HEK293 (cell line): Measurements from ENCODE around the gene OR52W1.

Experiments
- MYNN ChIP-seq: fragments of 450-650 bp; formaldehyde crosslinking; IDR thresholded peaks from 2 replicates; pipeline ENCODE4 v1.5.1; 2016; ENCODE audit warnings: missing biosample characterization, missing genetic modification characterization, borderline replicate concordance
- ZNF10 ChIP-seq: fragments of 450-650 bp; formaldehyde crosslinking; IDR thresholded peaks from 2 replicates; pipeline ENCODE4 v1.5.1; 2017; ENCODE audit warnings: missing biosample characterization, missing genetic modification characterization
- ZNF121 ChIP-seq: fragments of 450-650 bp; formaldehyde crosslinking; IDR thresholded peaks from 2 replicates; pipeline ENCODE4 v1.5.1; 2016; ENCODE audit warnings: missing biosample characterization, missing genetic modification characterization
- ZNF140 ChIP-seq: fragments of 450-650 bp; formaldehyde crosslinking; IDR thresholded peaks from 2 replicates; pipeline ENCODE4 v1.5.1; 2016; ENCODE audit warnings: missing biosample characterization, missing genetic modification characterization
- ZNF707 ChIP-seq: fragments of 450-650 bp; formaldehyde crosslinking; IDR thresholded peaks from 2 replicates; pipeline ENCODE4 v1.5.1; 2016; ENCODE audit warnings: missing biosample characterization, missing genetic modification characterization
- TF ChIP-seq, protein P1 (sequence below): fragments of 450-650 bp; formaldehyde crosslinking; IDR thresholded peaks from 2 replicates; pipeline ENCODE4 v1.5.1; 2016; ENCODE audit warnings: missing biosample characterization, missing genetic modification characterization
- TF ChIP-seq, protein P2 (sequence below): fragments of 450-650 bp; formaldehyde crosslinking; IDR thresholded peaks from 2 replicates; pipeline ENCODE4 v1.5.1; 2016; ENCODE audit warnings: missing biosample characterization, missing genetic modification characterization
- TF ChIP-seq, protein P3 (sequence below): fragments of 450-650 bp; formaldehyde crosslinking; IDR thresholded peaks from 2 replicates; pipeline ENCODE4 v1.5.1; 2016; ENCODE audit warnings: missing biosample characterization, missing genetic modification characterization
- TF ChIP-seq, protein P4 (sequence below): fragments of 450-650 bp; formaldehyde crosslinking; IDR thresholded peaks from 2 replicates; pipeline ENCODE4 v1.5.1; 2016; ENCODE audit warnings: missing biosample characterization, missing genetic modification characterization
- TF ChIP-seq, protein P5 (sequence below): fragments of 450-650 bp; formaldehyde crosslinking; IDR thresholded peaks from 2 replicates; pipeline ENCODE4 v1.5.1; 2016; ENCODE audit warnings: missing biosample characterization, missing genetic modification characterization, borderline replicate concordance

DNA sequence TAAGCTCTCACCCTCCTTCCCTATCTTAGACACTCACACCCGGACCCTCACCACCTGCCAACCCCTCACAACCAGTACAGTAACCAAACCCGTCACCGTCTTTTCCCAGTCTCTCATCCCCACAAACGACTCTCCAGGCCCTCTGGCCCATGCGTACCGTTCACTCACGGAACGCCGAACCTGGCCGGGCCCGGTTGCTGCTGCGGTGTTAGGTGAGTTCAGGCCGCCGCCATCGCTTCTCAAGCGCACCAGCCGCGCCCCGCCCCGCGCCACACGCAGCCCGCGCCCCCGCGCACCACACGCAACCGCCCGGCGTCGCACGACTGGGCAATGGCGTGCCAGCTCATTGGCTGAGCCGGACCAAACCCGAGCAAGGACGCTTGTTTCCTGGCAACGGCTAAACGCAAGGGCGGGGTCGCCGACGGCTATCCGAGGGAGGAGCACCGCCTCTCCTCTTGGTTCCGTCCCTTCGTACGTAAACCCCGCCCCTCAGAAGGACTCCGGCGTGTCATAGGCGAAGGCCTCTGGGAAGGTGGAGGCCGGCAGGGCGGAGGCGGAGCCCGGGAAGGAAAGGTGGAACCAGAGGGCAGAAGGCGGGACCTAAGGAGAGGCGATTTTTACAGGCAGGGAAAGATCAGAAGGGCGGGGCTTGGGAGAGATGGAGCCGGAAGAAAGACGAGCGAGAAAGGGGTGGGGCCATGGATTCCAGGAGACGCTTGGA, 35.5 kb downstream of the OR52W1 start, which contains the start of gene FHIP1B:
- TF ChIP-seq, protein P1, sequence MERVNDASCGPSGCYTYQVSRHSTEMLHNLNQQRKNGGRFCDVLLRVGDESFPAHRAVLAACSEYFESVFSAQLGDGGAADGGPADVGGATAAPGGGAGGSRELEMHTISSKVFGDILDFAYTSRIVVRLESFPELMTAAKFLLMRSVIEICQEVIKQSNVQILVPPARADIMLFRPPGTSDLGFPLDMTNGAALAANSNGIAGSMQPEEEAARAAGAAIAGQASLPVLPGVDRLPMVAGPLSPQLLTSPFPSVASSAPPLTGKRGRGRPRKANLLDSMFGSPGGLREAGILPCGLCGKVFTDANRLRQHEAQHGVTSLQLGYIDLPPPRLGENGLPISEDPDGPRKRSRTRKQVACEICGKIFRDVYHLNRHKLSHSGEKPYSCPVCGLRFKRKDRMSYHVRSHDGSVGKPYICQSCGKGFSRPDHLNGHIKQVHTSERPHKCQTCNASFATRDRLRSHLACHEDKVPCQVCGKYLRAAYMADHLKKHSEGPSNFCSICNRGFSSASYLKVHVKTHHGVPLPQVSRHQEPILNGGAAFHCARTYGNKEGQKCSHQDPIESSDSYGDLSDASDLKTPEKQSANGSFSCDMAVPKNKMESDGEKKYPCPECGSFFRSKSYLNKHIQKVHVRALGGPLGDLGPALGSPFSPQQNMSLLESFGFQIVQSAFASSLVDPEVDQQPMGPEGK (tag by site-specific recombination), result 0 out of 2 replicates have a peak, but pooled peaks have one; percentile 42
- TF ChIP-seq, protein P2, sequence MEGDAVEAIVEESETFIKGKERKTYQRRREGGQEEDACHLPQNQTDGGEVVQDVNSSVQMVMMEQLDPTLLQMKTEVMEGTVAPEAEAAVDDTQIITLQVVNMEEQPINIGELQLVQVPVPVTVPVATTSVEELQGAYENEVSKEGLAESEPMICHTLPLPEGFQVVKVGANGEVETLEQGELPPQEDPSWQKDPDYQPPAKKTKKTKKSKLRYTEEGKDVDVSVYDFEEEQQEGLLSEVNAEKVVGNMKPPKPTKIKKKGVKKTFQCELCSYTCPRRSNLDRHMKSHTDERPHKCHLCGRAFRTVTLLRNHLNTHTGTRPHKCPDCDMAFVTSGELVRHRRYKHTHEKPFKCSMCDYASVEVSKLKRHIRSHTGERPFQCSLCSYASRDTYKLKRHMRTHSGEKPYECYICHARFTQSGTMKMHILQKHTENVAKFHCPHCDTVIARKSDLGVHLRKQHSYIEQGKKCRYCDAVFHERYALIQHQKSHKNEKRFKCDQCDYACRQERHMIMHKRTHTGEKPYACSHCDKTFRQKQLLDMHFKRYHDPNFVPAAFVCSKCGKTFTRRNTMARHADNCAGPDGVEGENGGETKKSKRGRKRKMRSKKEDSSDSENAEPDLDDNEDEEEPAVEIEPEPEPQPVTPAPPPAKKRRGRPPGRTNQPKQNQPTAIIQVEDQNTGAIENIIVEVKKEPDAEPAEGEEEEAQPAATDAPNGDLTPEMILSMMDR (tag by site-specific recombination), result no peak
- TF ChIP-seq, protein P3, sequence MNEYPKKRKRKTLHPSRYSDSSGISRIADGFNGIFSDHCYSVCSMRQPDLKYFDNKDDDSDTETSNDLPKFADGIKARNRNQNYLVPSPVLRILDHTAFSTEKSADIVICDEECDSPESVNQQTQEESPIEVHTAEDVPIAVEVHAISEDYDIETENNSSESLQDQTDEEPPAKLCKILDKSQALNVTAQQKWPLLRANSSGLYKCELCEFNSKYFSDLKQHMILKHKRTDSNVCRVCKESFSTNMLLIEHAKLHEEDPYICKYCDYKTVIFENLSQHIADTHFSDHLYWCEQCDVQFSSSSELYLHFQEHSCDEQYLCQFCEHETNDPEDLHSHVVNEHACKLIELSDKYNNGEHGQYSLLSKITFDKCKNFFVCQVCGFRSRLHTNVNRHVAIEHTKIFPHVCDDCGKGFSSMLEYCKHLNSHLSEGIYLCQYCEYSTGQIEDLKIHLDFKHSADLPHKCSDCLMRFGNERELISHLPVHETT (tag by site-specific recombination), result no peak
- TF ChIP-seq ZNF121 (no peak), MYNN (tag by site-specific recombination) (no peak), ZNF10 (tag by site-specific recombination) (0 out of 2 replicates have a peak, but pooled peaks have one; percentile 9), ZNF707 (tag by site-specific recombination) (no peak), ZNF140 (tag by site-specific recombination) (no peak)
- TF ChIP-seq, protein P4, sequence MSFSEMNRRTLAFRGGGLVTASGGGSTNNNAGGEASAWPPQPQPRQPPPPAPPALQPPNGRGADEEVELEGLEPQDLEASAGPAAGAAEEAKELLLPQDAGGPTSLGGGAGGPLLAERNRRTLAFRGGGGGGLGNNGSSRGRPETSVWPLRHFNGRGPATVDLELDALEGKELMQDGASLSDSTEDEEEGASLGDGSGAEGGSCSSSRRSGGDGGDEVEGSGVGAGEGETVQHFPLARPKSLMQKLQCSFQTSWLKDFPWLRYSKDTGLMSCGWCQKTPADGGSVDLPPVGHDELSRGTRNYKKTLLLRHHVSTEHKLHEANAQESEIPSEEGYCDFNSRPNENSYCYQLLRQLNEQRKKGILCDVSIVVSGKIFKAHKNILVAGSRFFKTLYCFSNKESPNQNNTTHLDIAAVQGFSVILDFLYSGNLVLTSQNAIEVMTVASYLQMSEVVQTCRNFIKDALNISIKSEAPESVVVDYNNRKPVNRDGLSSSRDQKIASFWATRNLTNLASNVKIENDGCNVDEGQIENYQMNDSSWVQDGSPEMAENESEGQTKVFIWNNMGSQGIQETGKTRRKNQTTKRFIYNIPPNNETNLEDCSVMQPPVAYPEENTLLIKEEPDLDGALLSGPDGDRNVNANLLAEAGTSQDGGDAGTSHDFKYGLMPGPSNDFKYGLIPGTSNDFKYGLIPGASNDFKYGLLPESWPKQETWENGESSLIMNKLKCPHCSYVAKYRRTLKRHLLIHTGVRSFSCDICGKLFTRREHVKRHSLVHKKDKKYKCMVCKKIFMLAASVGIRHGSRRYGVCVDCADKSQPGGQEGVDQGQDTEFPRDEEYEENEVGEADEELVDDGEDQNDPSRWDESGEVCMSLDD (tag by site-specific recombination), result no peak
- TF ChIP-seq, protein P5, sequence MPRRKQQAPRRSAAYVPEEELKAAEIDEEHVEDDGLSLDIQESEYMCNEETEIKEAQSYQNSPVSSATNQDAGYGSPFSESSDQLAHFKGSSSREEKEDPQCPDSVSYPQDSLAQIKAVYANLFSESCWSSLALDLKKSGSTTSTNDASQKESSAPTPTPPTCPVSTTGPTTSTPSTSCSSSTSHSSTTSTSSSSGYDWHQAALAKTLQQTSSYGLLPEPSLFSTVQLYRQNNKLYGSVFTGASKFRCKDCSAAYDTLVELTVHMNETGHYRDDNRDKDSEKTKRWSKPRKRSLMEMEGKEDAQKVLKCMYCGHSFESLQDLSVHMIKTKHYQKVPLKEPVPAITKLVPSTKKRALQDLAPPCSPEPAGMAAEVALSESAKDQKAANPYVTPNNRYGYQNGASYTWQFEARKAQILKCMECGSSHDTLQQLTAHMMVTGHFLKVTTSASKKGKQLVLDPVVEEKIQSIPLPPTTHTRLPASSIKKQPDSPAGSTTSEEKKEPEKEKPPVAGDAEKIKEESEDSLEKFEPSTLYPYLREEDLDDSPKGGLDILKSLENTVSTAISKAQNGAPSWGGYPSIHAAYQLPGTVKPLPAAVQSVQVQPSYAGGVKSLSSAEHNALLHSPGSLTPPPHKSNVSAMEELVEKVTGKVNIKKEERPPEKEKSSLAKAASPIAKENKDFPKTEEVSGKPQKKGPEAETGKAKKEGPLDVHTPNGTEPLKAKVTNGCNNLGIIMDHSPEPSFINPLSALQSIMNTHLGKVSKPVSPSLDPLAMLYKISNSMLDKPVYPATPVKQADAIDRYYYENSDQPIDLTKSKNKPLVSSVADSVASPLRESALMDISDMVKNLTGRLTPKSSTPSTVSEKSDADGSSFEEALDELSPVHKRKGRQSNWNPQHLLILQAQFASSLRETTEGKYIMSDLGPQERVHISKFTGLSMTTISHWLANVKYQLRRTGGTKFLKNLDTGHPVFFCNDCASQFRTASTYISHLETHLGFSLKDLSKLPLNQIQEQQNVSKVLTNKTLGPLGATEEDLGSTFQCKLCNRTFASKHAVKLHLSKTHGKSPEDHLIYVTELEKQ (tag by site-specific recombination), result no peak
